CD4-positive, alpha-beta T cell (primary cell): Measurements from ENCODE around the gene MUC7. TPM values are rescaled to one million over a fixed set of nuclear protein-coding genes. Genes with fewer than 3 reads are reported as not detected.

Experiments
- ATAC-seq: fragments of 200-7000 bp; cut with Tn5 transposase; one replicate; pipeline ENCODE4 v1.10.0; 2022; ENCODE audit warnings: mild to moderate bottlenecking; ENCODE audit not compliant: poor library complexity
- CTCF ChIA-PET: fragments of 350-600 bp; sonication (Branson Sonifier 250); formaldehyde crosslinking; loops from one replicate; lab custom pipeline; 2021; ENCODE audit warnings: antibody characterized with exemption, inconsistent platforms; lab: Charles Lee
- POLR2A ChIA-PET: fragments of 350-600 bp; sonication (Branson Sonifier 250); formaldehyde crosslinking; loops from one replicate; lab custom pipeline; 2021; ENCODE audit warnings: antibody characterized with exemption, inconsistent platforms; lab: Charles Lee
- DNase-seq, 14 experiments: peaks; one replicate each; pipeline ENCODE4 v3.0.0-alpha.2; 2013 to 2020; ENCODE audit warnings: mixed read lengths in 2 of 14
- H3K27ac ChIP-seq, 2 donors: one replicate each; pipeline versions ENCODE4 v1.5.1 to v1.7.0; 2013; ENCODE audit warnings: low read length in 2 of 2, low read depth in 1 of 2, mild to moderate bottlenecking in 1 of 2
- H3K27me3 ChIP-seq, 2 experiments: 1 replicate in 1 of 2; 2 replicates in 1 of 2; pipeline versions ENCODE4 v1.6.1 to v1.7.0; 2013; ENCODE audit warnings: low read length in 2 of 2, control low read depth in 1 of 2, mild to moderate bottlenecking in 1 of 2, moderate library complexity in 1 of 2; ENCODE audit not compliant: insufficient read depth in 2 of 2, control insufficient read depth in 1 of 2
- H3K36me3 ChIP-seq: one replicate; pipeline ENCODE4 v1.6.1; 2013; ENCODE audit warnings: low read length, control low read depth; ENCODE audit not compliant: insufficient read depth
- H3K4me1 ChIP-seq: one replicate; pipeline ENCODE4 v1.6.1; 2013; ENCODE audit warnings: low read length, control low read depth; ENCODE audit not compliant: insufficient read depth
- H3K4me3 ChIP-seq: one replicate; pipeline ENCODE4 v1.5.1; 2013; ENCODE audit warnings: mild to moderate bottlenecking, low read length, moderate library complexity
- H3K9me3 ChIP-seq, 2 experiments: 1 replicate in 1 of 2; 2 replicates in 1 of 2; pipeline versions ENCODE4 v1.6.1 to v1.7.0; 2013; ENCODE audit warnings: low read length in 2 of 2, mild to moderate bottlenecking in 2 of 2, control low read depth in 1 of 2, moderate library complexity in 1 of 2; ENCODE audit not compliant: control insufficient read depth in 1 of 2, insufficient read depth in 1 of 2
- H3K27ac Mint-ChIP-seq: one replicate; pipeline ENCODE4 v1.8.0; 2020; ENCODE audit warnings: mixed read lengths
- H3K27me3 Mint-ChIP-seq: one replicate; pipeline ENCODE4 v1.8.0; 2021; ENCODE audit warnings: mixed read lengths
- H3K36me3 Mint-ChIP-seq: one replicate; pipeline ENCODE4 v1.8.0; 2021; ENCODE audit warnings: low read depth, mixed read lengths
- H3K4me1 Mint-ChIP-seq: one replicate; pipeline ENCODE4 v1.8.0; 2021; ENCODE audit warnings: low read depth, mixed read lengths
- H3K4me3 Mint-ChIP-seq: one replicate; pipeline ENCODE4 v1.8.0; 2020; ENCODE audit warnings: mild to moderate bottlenecking, mixed read lengths
- H3K9me3 Mint-ChIP-seq: one replicate; pipeline ENCODE4 v1.8.0; 2020; ENCODE audit warnings: mixed read lengths
- CTCF ChIP-seq: fragments of 200-600 bp; IDR thresholded peaks from one replicate; pipeline ENCODE4 v1.8.0; 2022; ENCODE audit warnings: antibody characterized with exemption, mild to moderate bottlenecking
- intact Hi-C, 2 experiments: fragments of 100-400 bp; cut with DNase I in 1 of 2; cut with micrococcal nuclease in 1 of 2; formaldehyde crosslinking; loops; one replicate each; pipeline versions ENCODE4 v1.15.1 to v1.9.0; 2023 to 2025; cut with DNase I, micrococcal nuclease
- total RNA-seq, 174 experiments: library from RNA in 2 of 174; stranded (reverse) in 2 of 174; gene quantifications; one replicate each; pipeline ENCODE4 v1.2.3 and lab custom pipeline; 2021 to 2026

MUC7 gene
- total RNA-seq, 2 experiments from 2014 or later = not detected

GRCh38 chr4:70511365-70511764 is 39.4 kb downstream of the MUC7 start:
- no peak for ATAC-seq
- H3K36me3 Mint-ChIP-seq = no peaks in the 10 kb centered on the region
- no peak for TF ChIP-seq CTCF

DNA sequence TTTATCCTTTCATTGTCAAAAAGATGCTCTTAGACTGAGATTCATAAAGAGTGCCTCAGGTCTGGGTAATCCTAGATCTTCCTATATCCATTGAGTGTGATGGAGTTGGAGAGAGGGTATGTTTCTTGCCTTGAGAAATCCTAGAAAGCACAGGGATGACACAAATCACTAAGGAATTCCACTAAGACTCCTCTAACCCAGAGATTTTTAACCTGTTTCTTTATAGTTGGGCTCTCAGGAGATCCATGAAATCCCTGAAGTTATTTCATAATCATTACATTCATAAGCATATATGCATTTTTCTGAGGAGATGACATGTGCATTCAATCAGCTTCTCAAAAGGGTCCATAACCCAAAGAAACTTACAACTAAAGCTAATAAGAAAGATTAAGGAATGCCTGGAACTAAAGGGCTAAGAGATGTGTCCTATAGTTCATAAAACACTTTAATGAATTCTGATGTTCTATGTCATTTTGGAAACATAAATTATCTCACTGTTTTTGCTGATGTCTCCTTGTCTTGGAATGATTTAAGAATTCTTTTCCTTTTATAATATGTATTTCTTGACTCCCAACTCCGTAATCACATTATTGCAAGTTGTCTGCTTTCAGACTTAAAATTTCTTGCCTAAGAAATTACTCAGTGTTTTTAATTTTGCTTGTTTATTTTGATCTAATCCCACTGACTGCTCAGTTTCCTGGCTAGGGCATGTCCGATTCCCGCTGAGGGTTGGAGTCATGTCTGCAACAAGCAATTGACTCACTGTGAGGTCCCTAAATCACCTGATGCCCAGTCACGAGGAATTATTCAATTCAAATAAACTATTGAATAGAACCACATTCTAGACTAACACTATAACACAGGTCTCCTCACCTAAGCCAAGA is 43.6 kb downstream of the MUC7 start:
- CTCF ChIA-PET = no interaction called here
- no peak overlapping the region for H3K27ac Mint-ChIP-seq
- no peaks in the 10 kb centered on the region for H3K36me3 Mint-ChIP-seq
- H3K4me1 Mint-ChIP-seq = no peaks in the 10 kb centered on the region
- H3K27me3 Mint-ChIP-seq = peaks cover 10% of the 10 kb centered on the region
- Histone ChIP-seq H3K4me3 (no peak overlapping the region), H3K36me3 (no peaks in the 10 kb centered on the region), H3K27ac (no peak overlapping the region), H3K9me3 (no peaks in the 10 kb centered on the region), H3K4me1 (no peaks in the 10 kb centered on the region), H3K27me3 (no peaks in the 10 kb centered on the region)
- no peak for ATAC-seq
- no peaks in the 10 kb centered on the region for H3K9me3 Mint-ChIP-seq
- H3K4me3 Mint-ChIP-seq = no peak overlapping the region
- POLR2A ChIA-PET = no interaction called here
- intact Hi-C loops = no loop called here
- TF ChIP-seq CTCF = no peak
- DNase-seq = no peak

More at GRCh38 chr4:70511365-70511764, 39.4 kb downstream of the MUC7 start:
- H3K27me3 ChIP-seq = peaks cover 0 to 3% of the 10 kb centered on the region in 2 experiments
- Mint-ChIP-seq H3K27me3 (peaks cover 9% of the 10 kb centered on the region), H3K9me3 (no peaks in the 10 kb centered on the region), H3K4me3 (no peak overlapping the region), H3K27ac (no peak overlapping the region), H3K4me1 (no peaks in the 10 kb centered on the region)
- no peak overlapping the region for H3K4me3 ChIP-seq
- H3K4me1 ChIP-seq = no peaks in the 10 kb centered on the region
- H3K9me3 ChIP-seq = no peaks in the 10 kb centered on the region
- no peak overlapping the region for H3K27ac ChIP-seq
- no peaks in the 10 kb centered on the region for H3K36me3 ChIP-seq
- CTCF ChIA-PET = interaction anchor here (0.9 kb wide), 1 partner anchor 38 kb away, joined by 3 read pairs; no protein-coding TSS in a partner anchor
- POLR2A ChIA-PET = no interaction called here
- intact Hi-C loops = no loop called here
- no peak for DNase-seq

GRCh38 chr4:70518269-70518668 is 46.3 kb downstream of the MUC7 start, which contains the start of gene AMTN:
Gene AMTN, plus strand, starts transcription at chr4:70518569. Its CDS starts 209 bp downstream, at chr4:70518778.
- Histone ChIP-seq H3K4me3 (no peak within 1 kb of the TSS), H3K4me1 (no peaks in the 10 kb centered on the region), H3K36me3 (no peaks in the 10 kb centered on the region), H3K27me3 (no peaks in the 10 kb centered on the region), H3K27ac (no peak within 1 kb of the TSS), H3K9me3 (no peaks in the 10 kb centered on the region)
- H3K9me3 Mint-ChIP-seq = no peaks in the 10 kb centered on the region
- H3K4me1 Mint-ChIP-seq = no peaks in the 10 kb centered on the region
- DNase-seq (no peak), ATAC-seq (no peak)
- H3K36me3 Mint-ChIP-seq = no peaks in the 10 kb centered on the region
- TF ChIP-seq CTCF = no peak
- no peak within 1 kb of the TSS for H3K4me3 Mint-ChIP-seq
- H3K27ac Mint-ChIP-seq = no peak within 1 kb of the TSS
- ChIA-PET CTCF (no interaction called here), POLR2A (interaction anchor here (0.7 kb wide), 1 partner anchor 159 kb away, joined by 4 read pairs; no protein-coding TSS in a partner anchor)
- intact Hi-C loops = no loop called here
- H3K27me3 Mint-ChIP-seq = peaks cover 17% of the 10 kb centered on the region
